Naive thymus-derived CD8-positive, alpha-beta T cell (primary cell): ENCODE results near the gene SYT1. TPM values are rescaled to one million over a fixed set of nuclear protein-coding genes. Genes with fewer than 3 reads are reported as not detected.

ENCODE experiments used
- ATAC-seq, 2 donors: fragments of 150-1000 bp; cut with Tn5 transposase in 1 of 2; sonication (Bioruptor Pico), chemical (Tn5 transposase) in 1 of 2; 1 replicate in 1 of 2; 2 replicates in 1 of 2; pipeline ENCODE4 v1.10.0; 2021; ENCODE audit warnings: mild to moderate bottlenecking in 2 of 2, moderate library complexity in 2 of 2
- POLR2A ChIA-PET: fragments of 350-600 bp; sonication (Branson Sonifier 250); formaldehyde crosslinking; loops from one replicate; lab custom pipeline; 2021; ENCODE audit warnings: antibody characterized with exemption; lab: Charles Lee
- DNase-seq, 10 donors: peaks; one replicate each; pipeline versions ENCODE4 v3.0.0 to v3.0.0-alpha.2; 2020 to 2022
- H3K27ac Mint-ChIP-seq, 10 donors: one replicate each; pipeline ENCODE4 v1.8.0; 2020 to 2022; ENCODE audit warnings: mild to moderate bottlenecking in 10 of 10, mixed read lengths in 10 of 10, moderate library complexity in 4 of 10, inconsistent platforms in 1 of 10
- H3K27me3 Mint-ChIP-seq, 5 donors: one replicate each; pipeline ENCODE4 v1.8.0; 2021 to 2022; ENCODE audit warnings: mixed read lengths in 5 of 5
- H3K36me3 Mint-ChIP-seq, 3 donors: one replicate each; pipeline ENCODE4 v1.8.0; 2020 to 2022; ENCODE audit warnings: mixed read lengths in 3 of 3, mild to moderate bottlenecking in 2 of 3, inconsistent platforms in 1 of 3
- H3K4me1 Mint-ChIP-seq, 4 donors: one replicate each; pipeline ENCODE4 v1.8.0; 2021 to 2022; ENCODE audit warnings: mixed read lengths in 4 of 4
- H3K4me3 Mint-ChIP-seq, 10 donors: one replicate each; pipeline ENCODE4 v1.8.0; 2020 to 2022; ENCODE audit warnings: mild to moderate bottlenecking in 10 of 10, mixed read lengths in 10 of 10, moderate library complexity in 6 of 10, inconsistent platforms in 1 of 10
- H3K9me3 Mint-ChIP-seq, 9 donors: one replicate each; pipeline ENCODE4 v1.8.0; 2020 to 2022; ENCODE audit warnings: mixed read lengths in 9 of 9, mild to moderate bottlenecking in 3 of 9, inconsistent platforms in 1 of 9, moderate library complexity in 1 of 9
- polyA plus RNA-seq, 3 donors: library from polyadenylated mRNA; unstranded; fragments of 300-500 nt; fragmentation: Illumina TruSeq; gene quantifications; one replicate each; pipeline ENCODE4 v1.2.3, GENCODE V29; 2021
- total RNA-seq, 8 experiments: library from RNA in 2 of 8; stranded (reverse) in 2 of 8; gene quantifications; one replicate each; pipeline ENCODE4 v1.2.3 and lab custom pipeline; 2021 to 2026

The SYT1 gene
- total and polyA plus RNA-seq, 5 experiments from 2014 or later: not detected

- H3K36me3 Mint-ChIP-seq: no peaks in the 10 kb centered on the region
- no peak overlapping the region for H3K4me3 Mint-ChIP-seq
- H3K27me3 Mint-ChIP-seq: no peaks in the 10 kb centered on the region
- H3K27ac Mint-ChIP-seq: no peak overlapping the region
- H3K4me1 Mint-ChIP-seq: no peaks in the 10 kb centered on the region
- ATAC-seq (no peak), DNase-seq (no peak)
- POLR2A ChIA-PET: no interaction called here
- H3K9me3 Mint-ChIP-seq: peaks cover 0 to 6% (median 0%) of the 10 kb centered on the region in 9 donors
Observed at GRCh38 chr12:78961171-78961570, 96.6 kb downstream of the SYT1 start.

GRCh38 chr12:78963439-78964227, 99.1 kb downstream of the SYT1 start:
- H3K4me1 Mint-ChIP-seq: no peaks in the 10 kb centered on the region
- no peak for DNase-seq
- POLR2A ChIA-PET: no interaction called here
- no peaks in the 10 kb centered on the region for H3K27me3 Mint-ChIP-seq
- H3K4me3 Mint-ChIP-seq: no peak overlapping the region
- no peak overlapping the region for H3K27ac Mint-ChIP-seq
- H3K36me3 Mint-ChIP-seq: no peaks in the 10 kb centered on the region
- ATAC-seq: no peak
- H3K9me3 Mint-ChIP-seq: peaks cover 0 to 8% (median 2%) of the 10 kb centered on the region in 9 donors

GRCh38 chr12:78964521-78964920, 99.9 kb downstream of the SYT1 start:
- H3K4me1 Mint-ChIP-seq: no peaks in the 10 kb centered on the region
- DNase-seq: no peak
- H3K4me3 Mint-ChIP-seq: no peak overlapping the region
- no peaks in the 10 kb centered on the region for H3K36me3 Mint-ChIP-seq
- peaks cover 0 to 8% (median 2%) of the 10 kb centered on the region in 9 donors for H3K9me3 Mint-ChIP-seq
- ATAC-seq: no peak
- no peak overlapping the region for H3K27ac Mint-ChIP-seq
- POLR2A ChIA-PET: no interaction called here
- no peaks in the 10 kb centered on the region for H3K27me3 Mint-ChIP-seq

GRCh38 chr12:78966062-78966461, 101.5 kb downstream of the SYT1 start:
- H3K4me3 Mint-ChIP-seq: no peak overlapping the region
- no peak overlapping the region for H3K27ac Mint-ChIP-seq
- H3K9me3 Mint-ChIP-seq: peaks cover 0 to 8% (median 2%) of the 10 kb centered on the region in 9 donors
- ATAC-seq (no peak), DNase-seq (no peak)
- H3K36me3 Mint-ChIP-seq: no peaks in the 10 kb centered on the region
- no peaks in the 10 kb centered on the region for H3K4me1 Mint-ChIP-seq
- POLR2A ChIA-PET: no interaction called here
- no peaks in the 10 kb centered on the region for H3K27me3 Mint-ChIP-seq

- ATAC-seq: no peak
- H3K9me3 Mint-ChIP-seq: peaks cover 0 to 6% (median 2%) of the 10 kb centered on the region in 9 donors
- POLR2A ChIA-PET: no interaction called here
- DNase-seq: no peak
- no peaks in the 10 kb centered on the region for H3K27me3 Mint-ChIP-seq
- no peaks in the 10 kb centered on the region for H3K4me1 Mint-ChIP-seq
- no peak overlapping the region for H3K4me3 Mint-ChIP-seq
- no peak overlapping the region for H3K27ac Mint-ChIP-seq
- H3K36me3 Mint-ChIP-seq: no peaks in the 10 kb centered on the region
Observed at GRCh38 chr12:78966926-78967325, 102.4 kb downstream of the SYT1 start.

- Mint-ChIP-seq H3K9me3 (peaks cover 0 to 6% (median 2%) of the 10 kb centered on the region in 9 donors), H3K4me3 (no peak overlapping the region), H3K27ac (no peak overlapping the region), H3K36me3 (no peaks in the 10 kb centered on the region), H3K4me1 (no peaks in the 10 kb centered on the region), H3K27me3 (no peaks in the 10 kb centered on the region)
- DNase-seq: no peak
- POLR2A ChIA-PET: no interaction called here
- no peak for ATAC-seq
Observed at GRCh38 chr12:78968226-78968625, 103.7 kb downstream of the SYT1 start.

GRCh38 chr12:78970041-78970440, 105.5 kb downstream of the SYT1 start:
- Mint-ChIP-seq H3K4me3 (no peak overlapping the region), H3K4me1 (no peaks in the 10 kb centered on the region), H3K27ac (no peak overlapping the region), H3K36me3 (no peaks in the 10 kb centered on the region), H3K9me3 (peaks cover 0 to 9% (median 2%) of the 10 kb centered on the region in 9 donors), H3K27me3 (no peaks in the 10 kb centered on the region)
- ATAC-seq (no peak), DNase-seq (no peak)
- POLR2A ChIA-PET: no interaction called here

GRCh38 chr12:78977304-78977867, 112.8 kb downstream of the SYT1 start:
- Mint-ChIP-seq H3K36me3 (no peaks in the 10 kb centered on the region), H3K27me3 (peaks cover 0 to 1% (median 0%) of the 10 kb centered on the region in 5 donors), H3K4me1 (no peaks in the 10 kb centered on the region), H3K27ac (no peak overlapping the region), H3K4me3 (no peak overlapping the region), H3K9me3 (peaks cover 0 to 9% (median 2%) of the 10 kb centered on the region in 9 donors)
- POLR2A ChIA-PET: no interaction called here
- DNase-seq: no peak
- no peak for ATAC-seq

- no peaks in the 10 kb centered on the region for H3K27me3 Mint-ChIP-seq
Observed at GRCh38 chr12:78994168-78994791, 129.7 kb downstream of the SYT1 start.

GRCh38 chr12:79000501-79000900, 135.9 kb downstream of the SYT1 start:
- Mint-ChIP-seq H3K27ac (no peak overlapping the region), H3K36me3 (no peaks in the 10 kb centered on the region), H3K27me3 (no peaks in the 10 kb centered on the region), H3K4me3 (no peak overlapping the region), H3K9me3 (peaks cover 0 to 5% (median 0%) of the 10 kb centered on the region in 9 donors), H3K4me1 (no peaks in the 10 kb centered on the region)
- POLR2A ChIA-PET: no interaction called here
- ATAC-seq: no peak
- no peak for DNase-seq

More at GRCh38 chr12:78994168-78994791, 129.7 kb downstream of the SYT1 start:
- no peaks in the 10 kb centered on the region for H3K36me3 Mint-ChIP-seq
- no peak overlapping the region for H3K27ac Mint-ChIP-seq
- H3K4me3 Mint-ChIP-seq: no peak overlapping the region
- POLR2A ChIA-PET: no interaction called here
- no peaks in the 10 kb centered on the region for H3K4me1 Mint-ChIP-seq
- ATAC-seq (no peak), DNase-seq (no peak)
- peaks cover 0 to 7% (median 0%) of the 10 kb centered on the region in 9 donors for H3K9me3 Mint-ChIP-seq

GRCh38 chr12:79001404-79001803, 136.8 kb downstream of the SYT1 start:
- POLR2A ChIA-PET: no interaction called here
- peaks cover 0 to 7% (median 1%) of the 10 kb centered on the region in 9 donors for H3K9me3 Mint-ChIP-seq
- H3K36me3 Mint-ChIP-seq: no peaks in the 10 kb centered on the region
- no peak overlapping the region for H3K27ac Mint-ChIP-seq
- H3K27me3 Mint-ChIP-seq: no peaks in the 10 kb centered on the region
- no peaks in the 10 kb centered on the region for H3K4me1 Mint-ChIP-seq
- no peak for DNase-seq
- H3K4me3 Mint-ChIP-seq: no peak overlapping the region
- ATAC-seq: no peak

GRCh38 chr12:79006306-79006705, 141.7 kb downstream of the SYT1 start:
- Mint-ChIP-seq H3K36me3 (no peaks in the 10 kb centered on the region), H3K4me1 (no peaks in the 10 kb centered on the region), H3K27ac (no peak overlapping the region), H3K9me3 (peaks cover 0 to 29% (median 0%) of the 10 kb centered on the region in 9 donors), H3K27me3 (no peaks in the 10 kb centered on the region), H3K4me3 (no peak overlapping the region)
- ATAC-seq (no peak), DNase-seq (no peak)
- POLR2A ChIA-PET: no interaction called here

- Mint-ChIP-seq H3K27me3 (no peaks in the 10 kb centered on the region), H3K36me3 (no peaks in the 10 kb centered on the region), H3K27ac (no peak overlapping the region), H3K4me3 (no peak overlapping the region), H3K9me3 (peaks cover 0 to 29% (median 1%) of the 10 kb centered on the region in 9 donors), H3K4me1 (no peaks in the 10 kb centered on the region)
- no peak for ATAC-seq
- POLR2A ChIA-PET: no interaction called here
- no peak for DNase-seq
Observed at GRCh38 chr12:79008591-79008990, 144.0 kb downstream of the SYT1 start.
